HEK293 (cell line): ENCODE data around the gene AIF1.

Experiments used
- CTCF ChIA-PET: fragments of 350-600 bp; formaldehyde crosslinking; extraction: SDS; loops from one replicate; lab custom pipeline; 2021; ENCODE audit warnings: antibody characterized with exemption; lab: Yijun Ruan, JAX
- POLR2A ChIA-PET: fragments of 300-600 bp; formaldehyde crosslinking; extraction: SDS; loops from one replicate; lab custom pipeline; 2020; ENCODE audit warnings: antibody characterized with exemption, inconsistent platforms; lab: Yijun Ruan, JAX
- H3K27ac ChIP-seq: fragments of 200-500 bp; sonication (Bioruptor generic); 2 replicates; pipeline ENCODE4 v1.5.1; 2014; ENCODE audit warnings: low read depth, low read length, control low read depth, inconsistent platforms; ENCODE audit errors: extremely low read depth
- H3K36me3 ChIP-seq, 2 experiments: fragments of 200-500 bp in 1 of 2; sonication (Bioruptor generic) in 1 of 2; 1 replicate in 1 of 2; 2 replicates in 1 of 2; pipeline ENCODE4 v1.5.1; 2014 to 2017; ENCODE audit warnings: inconsistent platforms in 2 of 2, low read length in 2 of 2; ENCODE audit not compliant: control insufficient read depth in 2 of 2, insufficient read depth in 1 of 2
- H3K4me1 ChIP-seq: fragments of 200-500 bp; sonication (Bioruptor generic); 2 replicates; pipeline ENCODE4 v1.5.1; 2014; ENCODE audit warnings: mild to moderate bottlenecking, low read length, inconsistent platforms; ENCODE audit not compliant: control insufficient read depth, insufficient read depth
- H3K4me3 ChIP-seq: 2 replicates; pipeline ENCODE4 v1.5.1; 2011; ENCODE audit warnings: low read depth, mild to moderate bottlenecking, control low read depth, low read length, moderate library complexity
- H3K9me3 ChIP-seq: fragments of 200-500 bp; sonication (Bioruptor generic); 2 replicates; pipeline ENCODE4 v1.5.1; 2014; ENCODE audit warnings: low read depth, low read length, inconsistent platforms; ENCODE audit not compliant: control insufficient read depth, insufficient read depth
- BCL11A ChIP-seq: fragments of 450-650 bp; formaldehyde crosslinking; IDR thresholded peaks from 2 replicates; pipeline ENCODE4 v1.5.1; 2016; ENCODE audit warnings: low read depth, missing biosample characterization, missing genetic modification characterization
- GLIS1 ChIP-seq: fragments of 450-650 bp; formaldehyde crosslinking; IDR thresholded peaks from 2 replicates; pipeline ENCODE4 v1.5.1; 2016; ENCODE audit warnings: missing biosample characterization, missing genetic modification characterization
- KLF10 ChIP-seq: fragments of 450-650 bp; IDR thresholded peaks from 2 replicates; pipeline ENCODE4 v1.5.1; 2018; ENCODE audit warnings: missing biosample characterization, mild to moderate bottlenecking, missing genetic modification characterization
- KLF9 ChIP-seq: fragments of 450-650 bp; formaldehyde crosslinking; IDR thresholded peaks from 2 replicates; pipeline ENCODE4 v1.5.1; 2016; ENCODE audit warnings: missing biosample characterization, missing genetic modification characterization, low read depth
- SALL2 ChIP-seq: fragments of 450-650 bp; formaldehyde crosslinking; IDR thresholded peaks from 2 replicates; pipeline ENCODE4 v1.5.0; 2017; ENCODE audit warnings: missing biosample characterization, mild to moderate bottlenecking, missing genetic modification characterization, borderline replicate concordance
- SP7 ChIP-seq: fragments of 450-650 bp; formaldehyde crosslinking; IDR thresholded peaks from 2 replicates; pipeline ENCODE4 v1.5.1; 2016; ENCODE audit warnings: missing biosample characterization, missing genetic modification characterization
- ZNF133 ChIP-seq: fragments of 450-650 bp; formaldehyde crosslinking; IDR thresholded peaks from 2 replicates; pipeline ENCODE4 v1.5.1; 2016; ENCODE audit warnings: missing biosample characterization, missing genetic modification characterization
- ZNF184 ChIP-seq: fragments of 450-650 bp; IDR thresholded peaks from 2 replicates; pipeline ENCODE4 v1.5.1; 2018; ENCODE audit warnings: missing biosample characterization, mild to moderate bottlenecking, missing genetic modification characterization
- ZNF302 ChIP-seq: fragments of 450-650 bp; formaldehyde crosslinking; IDR thresholded peaks from 2 replicates; pipeline ENCODE4 v1.5.1; 2016; ENCODE audit warnings: missing biosample characterization, missing genetic modification characterization, low read depth
- ZNF366 ChIP-seq: fragments of 450-650 bp; formaldehyde crosslinking; conservative IDR thresholded peaks from 2 replicates; pipeline ENCODE4 v1.5.1; 2016; ENCODE audit warnings: missing biosample characterization, missing genetic modification characterization
- ZNF548 ChIP-seq: fragments of 450-650 bp; formaldehyde crosslinking; IDR thresholded peaks from 2 replicates; pipeline ENCODE4 v1.5.1; 2016; ENCODE audit warnings: missing biosample characterization, missing genetic modification characterization
- ZNF621 ChIP-seq: fragments of 450-650 bp; formaldehyde crosslinking; IDR thresholded peaks from 2 replicates; pipeline ENCODE4 v1.5.1; 2017; ENCODE audit warnings: missing biosample characterization, missing genetic modification characterization
- ZNF670 ChIP-seq: fragments of 450-650 bp; formaldehyde crosslinking; IDR thresholded peaks from 2 replicates; pipeline ENCODE4 v1.5.1; 2016; ENCODE audit warnings: missing biosample characterization, missing genetic modification characterization, low read depth
- ZNF768 ChIP-seq: fragments of 450-650 bp; formaldehyde crosslinking; IDR thresholded peaks from 2 replicates; pipeline ENCODE4 v1.5.1; 2018; ENCODE audit warnings: missing biosample characterization, mild to moderate bottlenecking, missing genetic modification characterization
- ZNF785 ChIP-seq: fragments of 450-650 bp; formaldehyde crosslinking; IDR thresholded peaks from 2 replicates; pipeline ENCODE4 v1.5.1; 2016; ENCODE audit warnings: missing biosample characterization, missing genetic modification characterization
- ZSCAN16 ChIP-seq: fragments of 450-650 bp; formaldehyde crosslinking; IDR thresholded peaks from 2 replicates; pipeline ENCODE4 v1.5.1; 2016; ENCODE audit warnings: missing biosample characterization, missing genetic modification characterization
- ZXDB ChIP-seq: fragments of 450-650 bp; formaldehyde crosslinking; IDR thresholded peaks from 2 replicates; pipeline ENCODE4 v1.5.1; 2016; ENCODE audit warnings: missing biosample characterization, missing genetic modification characterization
- TF ChIP-seq, protein P1 (sequence below): fragments of 450-650 bp; formaldehyde crosslinking; IDR thresholded peaks from 2 replicates; pipeline ENCODE4 v1.5.1; 2016; ENCODE audit warnings: missing biosample characterization, missing genetic modification characterization, borderline replicate concordance
- TF ChIP-seq, protein P2 (sequence below): fragments of 450-650 bp; formaldehyde crosslinking; IDR thresholded peaks from 2 replicates; pipeline ENCODE4 v1.5.1; 2016; ENCODE audit warnings: missing biosample characterization, missing genetic modification characterization

The AIF1 gene

DNA sequence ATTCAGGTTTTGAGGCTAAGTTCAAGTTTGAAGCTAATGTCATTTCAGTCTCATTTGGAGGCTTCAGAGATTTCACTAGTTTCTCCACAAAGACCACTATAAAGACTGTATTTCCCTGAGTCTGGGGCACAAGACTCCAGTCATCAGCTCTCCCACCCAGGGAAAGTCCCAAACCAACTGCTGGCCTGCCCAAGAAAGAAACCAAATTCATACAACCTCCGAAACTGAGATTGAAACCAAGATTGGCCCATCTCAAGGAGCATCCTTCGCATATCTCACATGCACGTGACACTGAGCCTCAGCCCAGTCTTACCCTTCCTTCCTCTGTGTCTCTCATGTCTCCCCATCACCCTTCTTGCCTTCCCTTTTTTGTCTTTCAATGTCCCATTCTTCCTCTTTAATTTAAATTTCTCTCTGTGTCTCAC lies 46.5 kb upstream of the AIF1 start:
- Histone ChIP-seq H3K27ac (no peak overlapping the region), H3K9me3 (no peaks in the 10 kb centered on the region), H3K4me1 (no peaks in the 10 kb centered on the region), H3K36me3 (no peaks in the 10 kb centered on the region), H3K4me3 (no peak overlapping the region)
- CTCF ChIA-PET: interaction anchor here (0.5 to 6.5 kb wide), 7 partner anchors 12 to 186 kb away, joined by 3 to 71 read pairs (median 4); partner anchors contain the start of gene LTB
- TF ChIP-seq ZNF768 (tag by site-specific recombination) (no peak), ZNF785 (tag by site-specific recombination) (no peak), SALL2 (no peak)
- POLR2A ChIA-PET: interaction anchor here (0.6 to 1.6 kb wide), 2 partner anchors 12 to 437 kb away, joined by 3 to 5 read pairs; no protein-coding TSS in a partner anchor

DNA sequence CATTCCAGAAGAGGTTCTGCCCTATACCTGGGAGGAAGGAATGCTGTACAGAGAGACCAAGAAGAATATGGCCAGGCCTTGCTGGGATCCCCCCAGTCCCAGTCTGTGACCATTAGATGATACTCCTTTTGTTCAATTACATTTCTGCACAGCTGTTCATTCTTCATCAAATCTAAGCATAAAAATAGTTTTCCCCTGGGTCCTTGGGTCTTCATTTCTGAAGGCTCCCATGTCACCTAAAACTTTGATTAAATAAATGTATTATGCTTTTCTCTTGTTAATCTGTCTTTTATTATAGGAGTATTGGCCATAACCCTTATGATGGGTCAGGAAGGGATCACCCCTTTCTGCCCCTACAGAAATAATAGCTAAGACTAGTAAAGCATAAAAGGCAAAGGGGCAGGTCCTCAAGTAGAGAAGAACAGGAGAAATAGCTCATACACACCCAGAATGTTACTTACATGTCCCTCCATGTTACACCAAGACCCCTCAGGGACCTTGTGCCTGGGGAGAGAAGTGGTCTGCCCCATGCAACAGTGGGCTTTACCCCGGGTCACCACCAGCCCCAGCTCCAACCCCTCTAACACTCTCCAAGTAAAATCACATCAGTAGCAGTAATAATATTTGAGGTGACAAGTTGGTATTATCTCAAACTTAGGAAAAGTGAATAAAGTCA lies 45.0 kb upstream of the AIF1 start:
- H3K4me3 ChIP-seq: no peak overlapping the region
- no peak overlapping the region for H3K27ac ChIP-seq

DNA sequence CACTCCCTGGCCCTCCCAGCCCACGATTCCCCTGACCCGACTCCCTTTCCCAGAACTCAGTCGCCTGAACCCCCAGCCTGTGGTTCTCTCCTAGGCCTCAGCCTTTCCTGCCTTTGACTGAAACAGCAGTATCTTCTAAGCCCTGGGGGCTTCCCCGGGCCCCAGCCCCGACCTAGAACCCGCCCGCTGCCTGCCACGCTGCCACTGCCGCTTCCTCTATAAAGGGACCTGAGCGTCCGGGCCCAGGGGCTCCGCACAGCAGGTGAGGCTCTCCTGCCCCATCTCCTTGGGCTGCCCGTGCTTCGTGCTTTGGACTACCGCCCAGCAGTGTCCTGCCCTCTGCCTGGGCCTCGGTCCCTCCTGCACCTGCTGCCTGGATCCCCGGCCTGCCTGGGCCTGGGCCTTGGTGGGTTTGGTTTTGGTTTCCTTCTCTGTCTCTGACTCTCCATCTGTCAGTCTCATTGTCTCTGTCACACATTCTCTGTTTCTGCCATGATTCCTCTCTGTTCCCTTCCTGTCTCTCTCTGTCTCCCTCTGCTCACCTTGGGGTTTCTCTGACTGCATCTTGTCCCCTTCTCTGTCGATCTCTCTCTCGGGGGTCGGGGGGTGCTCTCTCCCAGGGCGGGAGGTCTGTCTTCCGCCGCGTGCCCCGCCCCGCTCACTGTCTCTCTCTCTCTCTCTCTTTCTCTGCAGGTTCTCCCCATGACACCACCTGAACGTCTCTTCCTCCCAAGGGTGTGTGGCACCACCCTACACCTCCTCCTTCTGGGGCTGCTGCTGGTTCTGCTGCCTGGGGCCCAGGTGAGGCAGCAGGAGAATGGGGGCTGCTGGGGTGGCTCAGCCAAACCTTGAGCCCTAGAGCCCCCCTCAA lies 42.8 kb upstream of the AIF1 start, which contains the start of gene LTA:
TSS of gene LTA (plus strand) at position 249 of the 871 bp plus-strand sequence. CDS start at position 703, 454 bp downstream.
- no peaks in the 10 kb centered on the region for H3K36me3 ChIP-seq
- no peak within 1 kb of the TSS for H3K4me3 ChIP-seq
- H3K27ac ChIP-seq: no peak within 1 kb of the TSS
- H3K4me1 ChIP-seq: no peaks in the 10 kb centered on the region
- TF ChIP-seq ZNF366 (tag by site-specific recombination) (0 out of 2 replicates have a peak, but pooled peaks have one; percentile 12), GLIS1 (tag by site-specific recombination) (no peak)
- no peaks in the 10 kb centered on the region for H3K9me3 ChIP-seq
- CTCF ChIA-PET: interaction anchor here (5.5 to 18.7 kb wide), 3 partner anchors 8 to 26 kb away, joined by 48 to 518 read pairs (median 71); partner anchors contain the start of genes LTB and NCR3
- POLR2A ChIA-PET: no interaction called here

More for the DNA sequence above, 45.0 kb upstream of the AIF1 start:
- TF ChIP-seq BCL11A (tag by site-specific recombination): no peak
- no peak for TF ChIP-seq KLF9 (tag by site-specific recombination)
- TF ChIP-seq ZNF548: no peak
- TF ChIP-seq ZNF670 (tag by site-specific recombination): no peak
- TF ChIP-seq KLF10 (tag by site-specific recombination): no peak
- no peak for TF ChIP-seq ZSCAN16 (tag by site-specific recombination)
- no peak for TF ChIP-seq ZNF184 (tag by site-specific recombination)
- TF ChIP-seq SP7 (tag by site-specific recombination): no peak
- no peak for TF ChIP-seq ZNF302 (tag by site-specific recombination)
- no peak for TF ChIP-seq ZXDB
- TF ChIP-seq, protein P1, sequence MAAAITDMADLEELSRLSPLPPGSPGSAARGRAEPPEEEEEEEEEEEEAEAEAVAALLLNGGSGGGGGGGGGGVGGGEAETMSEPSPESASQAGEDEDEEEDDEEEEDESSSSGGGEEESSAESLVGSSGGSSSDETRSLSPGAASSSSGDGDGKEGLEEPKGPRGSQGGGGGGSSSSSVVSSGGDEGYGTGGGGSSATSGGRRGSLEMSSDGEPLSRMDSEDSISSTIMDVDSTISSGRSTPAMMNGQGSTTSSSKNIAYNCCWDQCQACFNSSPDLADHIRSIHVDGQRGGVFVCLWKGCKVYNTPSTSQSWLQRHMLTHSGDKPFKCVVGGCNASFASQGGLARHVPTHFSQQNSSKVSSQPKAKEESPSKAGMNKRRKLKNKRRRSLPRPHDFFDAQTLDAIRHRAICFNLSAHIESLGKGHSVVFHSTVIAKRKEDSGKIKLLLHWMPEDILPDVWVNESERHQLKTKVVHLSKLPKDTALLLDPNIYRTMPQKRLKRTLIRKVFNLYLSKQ (tag by site-specific recombination): no peak
- TF ChIP-seq ZNF621 (tag by site-specific recombination): no peak
- TF ChIP-seq, protein P2, sequence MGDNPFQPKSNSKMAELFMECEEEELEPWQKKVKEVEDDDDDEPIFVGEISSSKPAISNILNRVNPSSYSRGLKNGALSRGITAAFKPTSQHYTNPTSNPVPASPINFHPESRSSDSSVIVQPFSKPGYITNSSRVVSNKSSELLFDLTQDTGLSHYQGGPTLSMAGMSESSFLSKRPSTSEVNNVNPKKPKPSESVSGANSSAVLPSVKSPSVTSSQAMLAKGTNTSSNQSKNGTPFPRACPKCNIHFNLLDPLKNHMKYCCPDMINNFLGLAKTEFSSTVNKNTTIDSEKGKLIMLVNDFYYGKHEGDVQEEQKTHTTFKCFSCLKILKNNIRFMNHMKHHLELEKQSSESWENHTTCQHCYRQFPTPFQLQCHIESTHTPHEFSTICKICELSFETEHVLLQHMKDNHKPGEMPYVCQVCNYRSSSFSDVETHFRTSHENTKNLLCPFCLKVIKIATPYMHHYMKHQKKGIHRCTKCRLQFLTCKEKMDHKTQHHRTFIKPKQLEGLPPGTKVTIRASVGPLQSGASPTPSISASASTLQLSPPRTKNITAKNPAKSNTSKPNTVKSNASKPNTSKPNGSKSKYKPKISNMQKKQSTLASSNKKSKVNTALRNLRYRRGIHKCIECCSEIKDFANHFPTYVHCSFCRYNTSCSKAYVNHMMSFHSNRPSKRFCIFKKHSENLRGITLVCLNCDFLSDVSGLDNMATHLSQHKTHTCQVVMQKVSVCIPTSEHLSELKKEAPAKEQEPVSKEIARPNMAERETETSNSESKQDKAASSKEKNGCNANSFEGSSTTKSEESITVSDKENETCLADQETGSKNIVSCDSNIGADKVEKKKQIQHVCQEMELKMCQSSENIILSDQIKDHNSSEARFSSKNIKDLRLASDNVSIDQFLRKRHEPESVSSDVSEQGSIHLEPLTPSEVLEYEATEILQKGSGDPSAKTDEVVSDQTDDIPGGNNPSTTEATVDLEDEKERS (tag by site-specific recombination): no peak
- no peak for TF ChIP-seq ZNF133 (tag by site-specific recombination)
- CTCF ChIA-PET: interaction anchor here (0.6 to 6.5 kb wide), 6 partner anchors 11 to 264 kb away, joined by 3 to 71 read pairs (median 6); partner anchors contain the start of genes ATP6V1G2, LST1 and LTB
- POLR2A ChIA-PET: interaction anchor here (1.1 to 1.6 kb wide), 2 partner anchors 10 to 29 kb away, joined by 3 to 5 read pairs; no protein-coding TSS in a partner anchor
- H3K36me3 ChIP-seq: no peaks in the 10 kb centered on the region
- no peaks in the 10 kb centered on the region for H3K4me1 ChIP-seq
- no peaks in the 10 kb centered on the region for H3K9me3 ChIP-seq
